GM20000 (cell line): ENCODE data around the gene ARHGAP27.

Source experiments
- DNase-seq: peaks from one replicate; pipeline ENCODE4 v3.0.0; 2012; ENCODE audit warnings: low spot score
- TF ChIP-seq, protein P1 (sequence below): IDR thresholded peaks from 2 replicates; pipeline ENCODE4 v1.5.1; 2012; ENCODE audit warnings: mild to moderate bottlenecking, control low read depth; ENCODE audit errors: extremely low read depth, missing control alignments

Gene ARHGAP27

DNA sequence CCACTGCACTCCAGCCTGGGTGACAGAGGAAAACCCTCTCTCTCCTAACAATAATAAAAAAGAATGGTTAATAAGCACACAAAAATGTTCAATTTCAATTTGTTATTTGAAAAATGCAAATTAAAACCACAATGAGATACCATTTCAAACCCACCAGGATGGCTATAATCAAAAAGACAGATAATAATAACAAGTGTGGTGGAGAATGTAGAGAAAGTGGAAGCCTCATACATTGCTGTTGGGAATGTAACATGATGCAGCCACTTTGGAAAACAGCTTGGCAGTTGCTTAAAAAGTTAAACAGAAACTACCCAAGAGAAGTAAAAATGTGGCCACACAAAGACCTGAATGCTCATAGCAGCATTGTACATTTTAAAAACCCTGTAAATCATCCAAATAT, 64.0 kb downstream of the ARHGAP27 start:
- TF ChIP-seq, protein P1, sequence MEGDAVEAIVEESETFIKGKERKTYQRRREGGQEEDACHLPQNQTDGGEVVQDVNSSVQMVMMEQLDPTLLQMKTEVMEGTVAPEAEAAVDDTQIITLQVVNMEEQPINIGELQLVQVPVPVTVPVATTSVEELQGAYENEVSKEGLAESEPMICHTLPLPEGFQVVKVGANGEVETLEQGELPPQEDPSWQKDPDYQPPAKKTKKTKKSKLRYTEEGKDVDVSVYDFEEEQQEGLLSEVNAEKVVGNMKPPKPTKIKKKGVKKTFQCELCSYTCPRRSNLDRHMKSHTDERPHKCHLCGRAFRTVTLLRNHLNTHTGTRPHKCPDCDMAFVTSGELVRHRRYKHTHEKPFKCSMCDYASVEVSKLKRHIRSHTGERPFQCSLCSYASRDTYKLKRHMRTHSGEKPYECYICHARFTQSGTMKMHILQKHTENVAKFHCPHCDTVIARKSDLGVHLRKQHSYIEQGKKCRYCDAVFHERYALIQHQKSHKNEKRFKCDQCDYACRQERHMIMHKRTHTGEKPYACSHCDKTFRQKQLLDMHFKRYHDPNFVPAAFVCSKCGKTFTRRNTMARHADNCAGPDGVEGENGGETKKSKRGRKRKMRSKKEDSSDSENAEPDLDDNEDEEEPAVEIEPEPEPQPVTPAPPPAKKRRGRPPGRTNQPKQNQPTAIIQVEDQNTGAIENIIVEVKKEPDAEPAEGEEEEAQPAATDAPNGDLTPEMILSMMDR = no peak
- no peak for DNase-seq

DNA sequence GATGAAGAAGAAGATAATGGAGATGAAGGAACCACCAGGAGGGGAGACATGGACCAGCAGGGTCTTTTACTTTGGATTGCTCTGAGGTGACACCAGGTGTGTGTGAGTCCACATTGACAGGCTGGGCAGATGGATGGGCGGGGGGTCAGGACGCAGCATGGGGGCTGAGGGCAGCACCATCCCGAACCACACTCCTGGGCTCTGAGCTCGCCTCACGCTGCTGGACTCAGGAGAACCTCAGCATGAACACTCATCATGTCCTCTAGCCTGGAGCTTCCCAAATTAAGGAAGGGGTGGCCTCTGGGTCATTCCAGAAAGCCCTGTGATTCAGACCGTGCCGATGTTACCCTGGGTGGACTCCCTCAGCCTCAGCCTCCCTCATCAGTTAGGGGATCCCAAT, 65.5 kb downstream of the ARHGAP27 start:
- no peak for DNase-seq
- TF ChIP-seq, protein P1 = no peak

DNA sequence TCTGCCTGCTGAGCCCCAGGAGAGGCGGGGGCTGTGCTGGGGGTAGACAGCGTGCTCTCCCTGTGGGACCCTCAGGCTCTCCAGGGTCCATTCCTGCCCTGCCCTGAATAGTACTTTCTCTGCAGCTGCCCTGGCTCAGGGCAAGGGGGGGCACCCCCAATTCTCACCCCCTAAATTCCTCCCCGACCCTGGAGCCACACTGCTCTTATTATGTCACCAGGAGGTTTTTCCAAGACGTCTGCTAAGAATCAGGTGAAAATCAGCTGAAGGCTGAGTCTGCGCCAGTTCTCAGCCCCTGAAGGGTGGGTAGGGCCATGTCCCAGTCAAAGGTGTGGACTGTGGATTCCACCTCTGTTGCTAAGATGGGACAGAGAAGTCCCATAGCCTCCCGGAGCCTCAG, 66.0 kb downstream of the ARHGAP27 start:
- TF ChIP-seq, protein P1 = no peak

DNA sequence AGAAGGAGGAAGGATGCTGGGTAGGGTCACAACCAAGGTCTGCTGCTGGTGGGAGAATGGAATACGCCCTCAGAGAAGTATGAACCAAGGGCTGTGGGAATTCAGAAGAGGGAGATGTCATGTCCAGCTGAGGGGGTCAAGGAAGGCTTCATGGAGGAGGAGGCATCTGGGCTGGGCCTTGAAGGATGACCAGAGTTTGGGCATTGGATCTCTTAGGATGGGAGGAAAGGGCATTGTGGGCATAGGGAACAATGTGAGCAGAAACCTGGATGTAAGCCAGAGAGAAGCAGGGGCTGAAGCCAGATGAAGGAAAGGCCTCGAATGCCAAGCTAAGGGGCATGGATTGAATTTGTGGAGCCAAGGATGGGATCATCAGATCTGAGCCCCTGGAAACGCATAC, 66.6 kb downstream of the ARHGAP27 start:
- DNase-seq = no peak
- TF ChIP-seq, protein P1 = no peak

More for the DNA sequence above, 66.0 kb downstream of the ARHGAP27 start:
- DNase-seq = no peak

DNA sequence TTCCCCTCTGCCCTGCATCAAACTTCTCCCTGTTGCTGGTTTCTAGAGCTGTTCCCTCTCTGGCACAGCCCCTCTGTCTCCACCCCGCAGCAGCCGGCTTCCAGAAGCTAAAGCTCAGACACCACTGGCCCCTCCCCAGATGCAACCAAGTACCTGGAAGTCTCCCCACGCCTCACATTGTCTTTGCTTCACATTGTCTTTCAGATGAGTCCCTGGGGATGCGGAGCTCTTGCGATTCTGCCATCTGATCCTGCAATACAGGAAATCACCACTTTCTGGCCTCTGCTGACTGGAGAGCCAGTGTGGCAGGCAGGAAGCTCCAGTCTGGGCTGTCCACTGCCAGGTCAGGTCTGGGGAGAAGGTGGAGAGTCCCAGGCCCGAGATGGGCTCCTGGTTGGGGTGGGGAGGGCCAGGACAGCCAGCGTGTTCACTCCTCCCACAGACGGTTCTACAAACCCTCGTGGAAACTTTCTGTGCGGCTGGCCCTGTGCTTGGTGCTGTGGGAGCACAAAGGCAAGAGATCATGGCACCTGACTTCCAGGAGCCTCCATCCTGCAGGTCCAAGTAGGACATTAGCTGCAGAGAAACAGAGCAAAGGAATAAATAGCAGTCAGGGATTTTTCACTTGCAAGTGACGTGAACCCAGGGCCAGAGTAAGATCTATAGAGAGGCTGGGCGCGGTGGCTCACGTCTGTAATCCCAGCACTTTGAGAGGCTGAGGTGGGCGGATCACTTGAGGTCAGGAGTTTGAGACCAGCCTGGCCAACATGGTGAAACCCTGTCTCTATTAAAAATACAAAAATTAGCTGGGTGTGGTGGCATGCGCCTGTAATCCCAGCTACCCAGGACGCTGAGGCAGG, 67.9 kb downstream of the ARHGAP27 start:
- TF ChIP-seq, protein P1 = no peak

DNA sequence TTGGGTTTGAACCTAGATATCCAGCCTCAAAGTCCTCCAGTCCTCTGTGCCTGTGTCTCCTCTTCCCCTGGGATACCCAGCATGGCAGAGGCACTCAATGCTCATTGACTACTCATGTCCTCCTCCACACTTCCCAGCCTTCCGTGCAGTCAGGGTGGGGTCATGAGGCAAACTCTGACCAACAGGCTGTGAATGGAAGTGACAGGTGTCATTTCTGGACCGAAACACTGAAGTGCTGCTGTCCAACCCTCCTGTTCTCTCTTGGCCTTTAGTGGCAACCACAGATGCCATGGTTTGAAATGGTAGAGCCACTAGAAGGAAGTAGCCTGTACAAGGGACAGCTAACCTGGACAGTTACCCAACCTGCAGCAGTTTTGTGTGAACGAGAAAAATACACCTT, 69.2 kb downstream of the ARHGAP27 start:
- no peak for DNase-seq
- TF ChIP-seq, protein P1 = no peak

More for the DNA sequence above, 67.9 kb downstream of the ARHGAP27 start:
- DNase-seq = no peak

DNA sequence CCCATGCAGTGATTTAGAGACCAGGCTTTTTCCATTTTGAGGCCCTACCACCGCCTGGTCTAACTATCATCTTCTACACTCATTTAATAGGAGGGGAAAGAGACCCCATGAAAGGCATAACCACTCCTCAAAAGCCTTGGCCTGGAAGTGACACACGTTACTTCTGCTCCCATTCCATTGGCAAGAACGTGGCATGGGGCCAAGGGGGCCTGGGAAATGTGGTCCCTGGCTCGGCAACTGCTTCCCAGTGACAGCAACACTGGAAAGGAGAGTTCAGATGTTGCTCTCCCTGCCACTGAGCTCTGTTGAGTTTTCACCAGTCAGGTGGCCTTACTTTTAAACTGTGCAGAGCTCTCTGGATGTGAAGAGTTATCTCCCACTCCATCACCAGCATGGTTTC, 70.7 kb downstream of the ARHGAP27 start:
- DNase-seq = no peak

More for the DNA sequence above, 70.7 kb downstream of the ARHGAP27 start:
- TF ChIP-seq, protein P1 = no peak
